B cell (primary cell): ENCODE data around the gene CLASRP. TPM values are rescaled to one million over a fixed set of nuclear protein-coding genes. Genes with fewer than 3 reads are reported as not detected.

Experiments used
- ATAC-seq: fragments of 200-7000 bp; cut with Tn5 transposase; one replicate; pipeline ENCODE4 v1.10.0; 2021; ENCODE audit warnings: low read depth, mild to moderate bottlenecking, moderate number of reproducible peaks, moderate library complexity
- CTCF ChIA-PET: fragments of 350-600 bp; sonication (Branson Sonifier 250); formaldehyde crosslinking; loops from one replicate; lab custom pipeline; 2021; ENCODE audit warnings: antibody characterized with exemption, inconsistent platforms; lab: Charles Lee
- POLR2A ChIA-PET: fragments of 350-600 bp; sonication (Branson Sonifier 250); formaldehyde crosslinking; loops from one replicate; lab custom pipeline; 2021; ENCODE audit warnings: antibody characterized with exemption; lab: Charles Lee
- DNase-seq: peaks from one replicate; pipeline ENCODE4 v3.0.0; 2013
- H2AFZ ChIP-seq: 2 replicates; pipeline ENCODE4 v1.6.1; 2012; ENCODE audit warnings: mild to moderate bottlenecking, low read depth, low read length; ENCODE audit not compliant: insufficient read depth, poor library complexity, severe bottlenecking
- H3K27ac ChIP-seq, 2 donors: 1 replicate in 1 of 2; 2 replicates in 1 of 2; pipeline ENCODE4 v1.5.1; 2012 to 2013; ENCODE audit warnings: low read length in 2 of 2, mild to moderate bottlenecking in 2 of 2, moderate library complexity in 1 of 2
- H3K27me3 ChIP-seq, 4 experiments: fragments of 200-600 bp in 1 of 4; sonication (generic) in 1 of 4; replicated peaks in 1 of 4; 1 replicate in 2 of 4; 2 replicates in 2 of 4; pipeline versions ENCODE4 v1.6.1 to v1.7.0; 2013 to 2016; ENCODE audit warnings: low read length in 3 of 4, mild to moderate bottlenecking in 2 of 4, mixed read lengths in 1 of 4, moderate library complexity in 1 of 4; ENCODE audit not compliant: insufficient read depth in 4 of 4, control insufficient read depth in 3 of 4; ENCODE audit errors: control extremely low read depth in 1 of 4
- H3K36me3 ChIP-seq, 2 experiments: replicated peaks in 1 of 2; 1 replicate in 1 of 2; 2 replicates in 1 of 2; pipeline versions ENCODE4 v1.6.1 to v1.7.1; 2013; ENCODE audit warnings: low read length in 1 of 2; ENCODE audit not compliant: insufficient read depth in 2 of 2, control insufficient read depth in 1 of 2; ENCODE audit errors: control extremely low read depth in 1 of 2, extremely low read depth in 1 of 2
- H3K4me1 ChIP-seq, 2 donors: fragments of 200-600 bp in 1 of 2; sonication (generic) in 1 of 2; 1 replicate in 1 of 2; 2 replicates in 1 of 2; pipeline versions ENCODE4 v1.5.1 to v1.6.1; 2013 to 2017; ENCODE audit warnings: low read length in 2 of 2; ENCODE audit not compliant: control insufficient read depth in 2 of 2, insufficient read depth in 2 of 2
- H3K4me2 ChIP-seq: replicated peaks from 2 replicates; pipeline ENCODE3; 2012; ENCODE audit warnings: mild to moderate bottlenecking, low read depth, low read length; ENCODE audit not compliant: poor library complexity, severe bottlenecking
- H3K4me3 ChIP-seq, 5 experiments: fragments of 200-600 bp in 1 of 5; sonication (generic) in 1 of 5; 1 replicate in 3 of 5; 2 replicates in 2 of 5; pipeline versions ENCODE4 v1.5.1 to v1.7.0; 2011 to 2016; ENCODE audit warnings: low read length in 4 of 5, mild to moderate bottlenecking in 4 of 5, low read depth in 2 of 5, control low read depth in 1 of 5, moderate library complexity in 1 of 5; ENCODE audit not compliant: insufficient read depth in 1 of 5; ENCODE audit errors: control extremely low read depth in 1 of 5, extremely low read depth in 1 of 5
- H3K79me2 ChIP-seq: fragments of 200-600 bp; sonication (generic); one replicate; pipeline ENCODE4 v1.6.0; 2016; ENCODE audit warnings: low read length; ENCODE audit not compliant: control insufficient read depth, insufficient read depth
- H3K9ac ChIP-seq: fragments of 200-600 bp; sonication (generic); 2 replicates; pipeline ENCODE4 v1.6.1; 2017; ENCODE audit warnings: mild to moderate bottlenecking, low read length, moderate library complexity
- H3K9me3 ChIP-seq, 3 donors: one replicate each; pipeline versions ENCODE4 v1.6.1 to v1.7.1; 2013; ENCODE audit warnings: low read length in 2 of 3; ENCODE audit not compliant: control insufficient read depth in 2 of 3, insufficient read depth in 1 of 3; ENCODE audit errors: control extremely low read depth in 1 of 3
- H4K20me1 ChIP-seq: 2 replicates; pipeline ENCODE4 v1.6.0; 2012; ENCODE audit warnings: mild to moderate bottlenecking, low read length; ENCODE audit not compliant: insufficient read depth, control insufficient read depth, poor library complexity, severe bottlenecking
- H3K27ac Mint-ChIP-seq: one replicate; pipeline ENCODE4 v1.8.0; 2021; ENCODE audit warnings: mixed read lengths
- H3K27me3 Mint-ChIP-seq: one replicate; pipeline ENCODE4 v1.8.0; 2021; ENCODE audit warnings: mixed read lengths
- H3K4me1 Mint-ChIP-seq: one replicate; pipeline ENCODE4 v1.8.0; 2021; ENCODE audit warnings: mixed read lengths
- H3K4me3 Mint-ChIP-seq: one replicate; pipeline ENCODE4 v1.8.0; 2021; ENCODE audit warnings: mixed read lengths
- H3K9me3 Mint-ChIP-seq: one replicate; pipeline ENCODE4 v1.8.0; 2022; ENCODE audit warnings: mixed read lengths; ENCODE audit not compliant: insufficient read depth
- CTCF ChIP-seq: fragments of 200-600 bp; IDR thresholded peaks from one replicate; pipeline ENCODE4 v1.8.0; 2022; ENCODE audit warnings: antibody characterized with exemption, mild to moderate bottlenecking
- EZH2 ChIP-seq: IDR thresholded peaks from 2 replicates; pipeline ENCODE4 v1.6.1; 2012; ENCODE audit warnings: borderline replicate concordance, low read depth, mild to moderate bottlenecking, moderate library complexity, low read length; ENCODE audit not compliant: insufficient read depth, poor library complexity, severe bottlenecking
- WGBS: methylation state at CpG from one replicate; pipeline ENCODE4 v1.1.5; 2013; ENCODE audit warnings: missing lambda C conversion rate; ENCODE audit not compliant: insufficient coverage; 5-methylcytosine and 5-hydroxymethylcytosine counted together
- intact Hi-C: fragments of 100-400 bp; cut with micrococcal nuclease; formaldehyde crosslinking; loops from one replicate; pipeline ENCODE4 v1.10.0; 2022
- polyA plus RNA-seq: library from polyadenylated mRNA; depleted of rRNA; stranded (reverse); fragments of >200 nt; gene quantifications from 2 replicates; pipeline ENCODE4 v1.2.3, GENCODE V29; 2012
- total RNA-seq, 2 donors: library from RNA; stranded (reverse); fragments of 120-200 nt in 1 of 2; gene quantifications; 1 replicate in 1 of 2; 2 replicates in 1 of 2; pipeline versions ENCODE4 v1.2.3 to v1.2.4, GENCODE V29; 2013 to 2022

The CLASRP gene
- total and polyA plus RNA-seq, 2 donors (not counting 1 experiment from before 2014, with no cell fraction given): 234 to 285 TPM

GRCh38 chr19:45047188-45047797 is 8.4 kb downstream of the CLASRP start:
- Histone ChIP-seq H3K36me3 (peaks cover 0 to 50% of the 10 kb centered on the region in 2 experiments), H3K79me2 (peaks cover 88% of the 10 kb centered on the region), H3K9me3 (no peaks in the 10 kb centered on the region), H3K4me3 (peak overlapping the region; percentile 34 to 71 (median 51)), H3K9ac (peak overlapping the region; percentile 65), H3K4me1 (peaks cover 65 to 69% of the 10 kb centered on the region in 2 donors), H3K27ac (peak overlapping the region; percentile 61 to 78), H2AFZ (no peak overlapping the region), H4K20me1 (peaks cover 15% of the 10 kb centered on the region), H3K4me2 (peak overlapping the region; percentile 79), H3K27me3 (no peaks in the 10 kb centered on the region)
- H3K4me1 Mint-ChIP-seq: peaks cover 68% of the 10 kb centered on the region
- DNase-seq: peak; percentile 81
- TF ChIP-seq EZH2 (no peak), CTCF (peak; percentile 43)
- intact Hi-C loops: loop anchor here (1.0 kb wide), 3 partner anchors 8 to 58 kb away; partner anchors contain the start of gene CLASRP
- peak overlapping the region; percentile 90 for H3K4me3 Mint-ChIP-seq
- no peaks in the 10 kb centered on the region for H3K27me3 Mint-ChIP-seq
- peak overlapping the region; percentile 89 for H3K27ac Mint-ChIP-seq
- ChIA-PET POLR2A (interaction anchor here (0.6 to 1.2 kb wide), 11 partner anchors 8 to 109 kb away, joined by 3 to 14 read pairs (median 5); partner anchors contain the start of genes CLASRP, PPP1R37 and RELB), CTCF (interaction anchor here (0.8 to 4.7 kb wide), 13 partner anchors 9 to 450 kb away, joined by 3 to 21 read pairs (median 4); partner anchors contain the start of genes CLASRP, PPP1R37 and RELB)
- peak; percentile 46 for ATAC-seq
- WGBS: no CpG with 5 or more reads among the region's 7 CpGs
- H3K9me3 Mint-ChIP-seq: no peaks in the 10 kb centered on the region
